Fibroblast of peridontal ligament (primary cell): ENCODE data around the gene SLX4IP.

Experiments used
- DNase-seq: peaks from one replicate; pipeline ENCODE4 v3.0.0-alpha.2; 2010; ENCODE audit errors: extremely low read depth

Gene SLX4IP

DNA sequence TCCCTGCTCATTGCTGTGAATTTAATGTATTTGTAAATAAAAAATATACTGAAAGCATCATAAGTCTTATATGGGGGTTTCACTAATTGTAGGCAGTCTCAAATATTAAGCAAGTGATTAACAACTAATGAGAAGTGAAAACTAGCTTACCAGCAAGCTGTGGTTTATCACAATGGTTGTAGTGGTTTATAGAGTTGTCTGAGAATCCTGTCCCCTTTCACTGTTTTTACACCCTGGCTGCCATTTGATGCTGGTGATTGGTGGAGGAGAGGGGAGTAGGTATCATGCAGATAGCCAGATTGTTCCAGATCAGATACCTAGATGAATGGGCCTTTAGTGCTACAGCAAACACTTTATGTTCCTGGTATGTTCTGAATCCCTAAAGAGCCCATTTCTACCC, 7.1 kb upstream of the SLX4IP start:
- DNase-seq = no peak

- DNase-seq = no peak
Measured at GRCh38 chr20:10429443-10429981, 5.6 kb upstream of the SLX4IP start.

GRCh38 chr20:10430000-10430466, 5.1 kb upstream of the SLX4IP start:
- DNase-seq = no peak

- DNase-seq = no peak
Measured at GRCh38 chr20:10430704-10431103, 4.4 kb upstream of the SLX4IP start.

- DNase-seq = no peak
Measured at GRCh38 chr20:10432079-10432478, 3.0 kb upstream of the SLX4IP start.

GRCh38 chr20:10433014-10433622, 2.0 kb upstream of the SLX4IP start:
- peak; percentile 20 for DNase-seq

GRCh38 chr20:10433623-10434466, 1.3 kb upstream of the SLX4IP start, which contains the start of gene MKKS:
MKKS (minus strand) TSS chr20:10434222; CDS start chr20:10413514, 20,708 bp downstream.
- DNase-seq = peak; percentile 91

GRCh38 chr20:10434467-10434831, 656 bp upstream of the SLX4IP start:
- DNase-seq = peak; percentile 100

GRCh38 chr20:10436053-10436699, 1.1 kb downstream of the SLX4IP start:
- DNase-seq = no peak

DNA sequence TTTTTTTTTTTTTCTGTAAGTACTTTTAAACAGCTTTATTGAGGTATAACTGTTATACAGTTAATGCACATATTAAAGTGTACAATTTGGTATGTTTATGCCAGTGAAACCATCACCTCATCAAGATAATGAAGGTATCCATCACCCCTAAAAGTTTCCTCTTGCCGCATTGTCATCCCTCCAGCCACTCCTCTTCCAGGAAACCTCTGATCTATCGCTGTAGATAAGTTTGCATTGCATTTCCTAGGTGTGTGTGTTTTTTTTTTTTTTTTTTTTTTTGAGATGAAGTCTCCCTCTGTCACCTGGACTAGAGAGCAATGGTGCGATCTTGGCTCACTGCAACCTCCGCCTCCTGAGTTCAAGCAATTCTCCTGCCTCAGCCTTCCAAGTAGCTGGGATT, 3.1 kb downstream of the SLX4IP start:
- no peak for DNase-seq

DNA sequence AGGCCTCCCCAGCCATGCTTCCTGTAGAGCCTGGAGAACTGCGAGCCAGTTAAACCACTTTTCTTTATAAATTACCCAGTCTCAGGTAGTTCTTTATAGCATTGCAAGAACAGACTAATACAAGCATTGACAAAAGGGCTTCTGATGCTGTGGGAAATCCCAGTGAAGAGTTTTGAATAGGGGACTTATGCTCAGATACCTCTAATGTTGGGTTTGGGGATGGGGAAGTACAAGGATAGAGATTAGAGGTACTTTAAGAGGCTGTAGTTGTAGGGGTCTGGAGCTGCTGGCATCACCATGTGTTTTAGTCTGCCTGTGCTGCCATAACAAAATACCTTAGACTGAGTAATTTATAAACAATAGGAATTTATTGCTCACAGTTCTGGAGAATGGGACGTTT, 8.8 kb downstream of the SLX4IP start:
- no peak for DNase-seq

- no peak for DNase-seq
Measured at GRCh38 chr20:10445758-10446157, 10.7 kb downstream of the SLX4IP start.

GRCh38 chr20:10447028-10447427, 11.9 kb downstream of the SLX4IP start:
- DNase-seq = peak; percentile 92

DNA sequence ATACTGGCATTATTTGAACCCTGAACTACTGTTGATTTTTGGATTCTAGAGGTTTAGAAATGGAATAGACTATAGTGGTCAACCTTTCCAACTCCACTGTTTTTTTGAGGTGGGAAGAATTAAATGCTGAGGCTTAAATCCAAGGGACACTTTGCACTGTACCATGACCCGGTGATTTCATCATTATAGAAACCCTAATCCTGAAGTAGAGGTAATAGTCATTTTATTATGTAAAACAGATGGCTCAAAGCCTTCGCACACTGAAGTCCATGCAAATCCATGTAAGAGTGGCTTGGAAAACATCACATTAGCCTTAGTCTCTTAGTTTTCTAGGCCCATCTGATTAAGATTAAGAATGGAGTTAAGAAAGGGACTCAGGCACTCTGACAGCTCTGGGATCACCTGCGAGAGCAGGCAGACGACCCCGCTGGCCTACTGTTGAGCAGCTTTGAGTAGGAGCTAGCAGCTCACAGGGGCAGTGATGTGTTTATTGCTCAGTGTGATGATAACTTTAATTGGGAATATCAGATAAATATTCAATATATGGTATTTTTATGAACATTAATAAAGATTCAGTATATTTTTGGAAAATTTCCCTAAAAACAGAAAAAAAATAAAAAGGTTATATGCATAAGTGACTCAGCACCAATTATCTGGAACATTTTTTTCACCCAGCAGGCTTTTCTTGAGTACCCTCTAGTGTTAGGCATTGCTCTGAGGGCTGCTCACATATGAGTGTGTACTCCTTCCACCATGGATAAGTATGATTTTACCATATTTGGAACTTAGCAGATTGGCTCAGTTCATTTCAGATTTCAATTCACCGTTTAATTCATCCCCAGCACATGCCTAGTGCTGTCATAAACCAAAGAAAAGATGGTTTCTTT, 13.4 kb downstream of the SLX4IP start:
- DNase-seq = peak; percentile 67

DNA sequence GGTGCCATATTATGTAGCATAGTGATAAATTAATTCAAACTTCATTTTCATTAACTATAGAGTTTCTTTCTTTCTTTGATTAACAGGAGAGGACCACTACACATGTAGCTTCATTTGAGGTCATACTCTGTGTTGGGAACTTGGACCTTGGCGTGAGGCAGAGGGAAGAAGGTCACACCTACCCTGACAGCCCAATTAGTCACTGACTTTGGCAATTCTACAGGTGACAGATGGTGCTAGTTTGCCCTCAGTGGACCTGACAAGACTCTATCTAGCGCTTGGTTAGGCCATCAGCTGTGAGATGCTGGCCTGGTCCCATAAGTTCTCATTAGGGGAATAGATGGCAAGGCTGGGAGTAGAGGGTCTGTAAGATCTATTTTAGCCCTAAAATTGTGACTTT, 14.2 kb downstream of the SLX4IP start:
- DNase-seq = no peak

- DNase-seq = no peak
Measured at GRCh38 chr20:10453241-10453640, 18.1 kb downstream of the SLX4IP start.

- no peak for DNase-seq
Measured at GRCh38 chr20:10454151-10454750, 19.1 kb downstream of the SLX4IP start.

GRCh38 chr20:10461495-10461894, 26.4 kb downstream of the SLX4IP start:
- no peak for DNase-seq

DNA sequence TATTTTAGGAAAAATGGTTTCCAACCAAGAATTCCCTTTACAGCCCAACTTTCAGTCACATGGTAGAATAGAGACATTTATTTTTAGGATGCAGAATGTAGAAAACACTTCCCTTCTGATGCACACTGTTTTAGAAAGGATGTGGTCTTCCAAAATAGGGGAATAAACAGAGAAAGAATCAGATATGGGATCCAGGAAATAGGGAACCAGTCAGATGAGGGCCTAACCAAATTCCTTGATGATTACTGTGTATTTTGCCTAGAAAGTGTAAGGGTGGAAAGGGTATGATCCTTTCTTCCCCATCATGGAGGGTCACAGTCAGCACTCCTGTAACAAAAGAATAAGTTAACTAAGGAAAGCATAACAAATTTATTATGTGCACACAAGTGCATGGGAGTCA, 27.4 kb downstream of the SLX4IP start:
- no peak for DNase-seq

- no peak for DNase-seq
Measured at GRCh38 chr20:10463622-10464021, 28.5 kb downstream of the SLX4IP start.

- DNase-seq = no peak
Measured at GRCh38 chr20:10465135-10465534, 30.0 kb downstream of the SLX4IP start.
